Measurements from ENCODE around the gene ME3.

DNA sequence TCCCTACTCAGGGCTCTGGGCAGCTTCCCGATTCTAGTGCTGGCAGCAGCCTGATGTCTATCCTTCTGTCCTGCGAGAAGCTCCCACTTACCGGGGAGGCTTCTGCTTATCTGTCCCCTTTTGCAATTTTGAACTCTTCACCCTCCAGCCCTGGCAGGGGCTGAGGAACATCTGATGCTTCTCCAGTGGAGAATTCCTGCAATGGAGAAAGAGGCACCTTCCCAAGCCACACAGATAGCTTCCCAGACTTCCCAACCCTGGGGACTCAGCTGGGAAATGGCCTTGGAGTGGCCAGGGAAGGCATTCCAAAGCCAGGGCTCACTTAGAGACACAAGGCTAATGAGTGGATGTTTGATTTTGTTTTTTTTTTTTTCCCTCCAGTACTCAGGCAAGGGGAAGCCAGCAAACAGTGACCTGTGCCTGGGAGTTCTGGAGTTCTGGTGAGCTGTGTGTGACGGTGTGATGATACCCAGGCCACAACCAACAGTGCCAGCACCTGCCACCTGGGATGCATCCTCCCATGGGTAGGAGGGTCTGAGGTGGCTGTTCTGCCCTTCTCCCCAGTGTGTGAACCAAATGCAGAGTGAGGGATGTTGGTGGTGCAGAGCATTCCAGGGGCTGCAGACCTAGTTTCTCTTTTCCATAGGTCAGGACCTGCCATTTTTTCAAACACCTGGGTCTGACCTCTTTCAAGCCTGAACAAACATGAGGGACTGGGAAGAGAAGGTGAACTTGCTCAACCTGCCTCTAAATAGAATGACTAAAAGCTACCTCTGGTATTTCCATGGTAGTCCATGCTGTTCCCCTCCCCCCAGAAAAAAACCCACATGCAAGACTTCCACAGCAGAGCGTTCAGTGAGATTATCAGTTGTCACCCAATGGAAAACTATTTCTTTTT lies 202.7 kb downstream of the ME3 start:
- no peak for TF ChIP-seq GATA2 (IDR thresholded peaks at IDR 0.05; ENCODE audit: low read depth, low read length)
- no peak for TF ChIP-seq GATA3 (IDR thresholded peaks at IDR 0.05; ENCODE audit: low read depth, low read length)

Data from SH-SY5Y (cell line).